Neural cell (in vitro differentiated cells): ENCODE data around the gene SH3BGRL2. TPM values are rescaled to one million over a fixed set of nuclear protein-coding genes. Genes with fewer than 3 reads are reported as not detected.

Experiments used
- H2AFZ ChIP-seq: fragments of 200-600, 300-800 bp; sonication (generic), shearing (Covaris generic); 2 replicates; pipeline ENCODE4 v1.6.0; 2014; ENCODE audit warnings: low read depth, mild to moderate bottlenecking, antibody characterized with exemption, low read length, moderate library complexity
- H3F3A ChIP-seq: fragments of 200-600 bp; shearing (Covaris generic); 2 replicates; pipeline ENCODE4 v1.6.1; 2016; ENCODE audit warnings: mild to moderate bottlenecking, moderate library complexity, mixed read lengths, antibody characterized with exemption, low read length; ENCODE audit not compliant: insufficient read depth, poor library complexity, severe bottlenecking
- H3K27ac ChIP-seq: fragments of 200-600, 300-800 bp; sonication (generic), shearing (Covaris generic); 2 replicates; pipeline ENCODE4 v1.5.1; 2014; ENCODE audit warnings: mild to moderate bottlenecking, low read length, moderate library complexity
- H3K27me3 ChIP-seq: fragments of 300-800, 200-600 bp; sonication (generic), shearing (Covaris generic); 2 replicates; pipeline ENCODE4 v1.6.0; 2014; ENCODE audit warnings: mild to moderate bottlenecking, low read depth, low read length, moderate library complexity; ENCODE audit not compliant: insufficient read depth
- H3K36me3 ChIP-seq: fragments of 300-800, 200-600 bp; sonication (generic), shearing (Covaris generic); 2 replicates; pipeline ENCODE4 v1.5.1; 2014; ENCODE audit warnings: mild to moderate bottlenecking, antibody characterized with exemption, low read length, moderate library complexity; ENCODE audit not compliant: insufficient read depth
- H3K4me2 ChIP-seq: fragments of 300-800, 200-600 bp; sonication (generic), shearing (Covaris generic); 2 replicates; pipeline ENCODE4 v1.6.0; 2014; ENCODE audit warnings: mild to moderate bottlenecking, low read length
- H3K4me3 ChIP-seq: fragments of 300-800, 200-600 bp; sonication (generic), shearing (Covaris generic); 2 replicates; pipeline ENCODE4 v1.5.1; 2014; ENCODE audit warnings: mild to moderate bottlenecking, low read length, moderate library complexity
- H3K79me2 ChIP-seq: fragments of 200-600 bp; shearing (Covaris generic); replicated peaks from 2 replicates; pipeline ENCODE4 v1.6.0; 2014; ENCODE audit warnings: mild to moderate bottlenecking, low read length, moderate library complexity; ENCODE audit not compliant: insufficient read depth
- H3K9ac ChIP-seq: fragments of 300-800, 200-600 bp; sonication (generic), shearing (Covaris generic); 2 replicates; pipeline ENCODE4 v1.6.1; 2016; ENCODE audit warnings: mild to moderate bottlenecking, low read length, mixed read lengths
- H3K9me2 ChIP-seq: fragments of 200-600 bp; shearing (Covaris generic); 2 replicates; pipeline ENCODE4 v1.6.1; 2016; ENCODE audit warnings: mild to moderate bottlenecking, low read length, mixed read lengths; ENCODE audit not compliant: insufficient read depth
- H3K9me3 ChIP-seq: fragments of 200-600, 300-800 bp; sonication (generic), shearing (Covaris generic); 2 replicates; pipeline ENCODE4 v1.6.1; 2016; ENCODE audit warnings: mild to moderate bottlenecking, mixed run types, low read length, moderate library complexity, mixed read lengths
- H4K20me1 ChIP-seq: fragments of 200-600 bp; shearing (Covaris generic); 2 replicates; pipeline ENCODE4 v1.6.1; 2016; ENCODE audit warnings: mild to moderate bottlenecking, mixed run types; ENCODE audit not compliant: insufficient read depth
- CTCF ChIP-seq: fragments of 450-650 bp; IDR thresholded peaks from 2 replicates; pipeline ENCODE4 v1.5.1; 2014; ENCODE audit warnings: antibody characterized with exemption, mild to moderate bottlenecking, moderate library complexity; ENCODE audit not compliant: poor library complexity, severe bottlenecking
- EP300 ChIP-seq: fragments of 450-650 bp; conservative IDR thresholded peaks from 2 replicates; pipeline ENCODE4 v1.6.1; 2014; ENCODE audit warnings: antibody characterized with exemption, mild to moderate bottlenecking, moderate library complexity; ENCODE audit not compliant: poor library complexity, severe bottlenecking
- EZH2 ChIP-seq: fragments of 200-600, 300-800 bp; shearing (Covaris generic), sonication (generic); IDR thresholded peaks from 2 replicates; pipeline ENCODE4 v1.6.1; 2014; ENCODE audit warnings: antibody characterized with exemption, low read length, borderline replicate concordance, mild to moderate bottlenecking; ENCODE audit not compliant: insufficient read depth, poor library complexity, severe bottlenecking
- MXI1 ChIP-seq: fragments of 450-650 bp; conservative IDR thresholded peaks from 2 replicates; pipeline ENCODE4 v1.6.1; 2014; ENCODE audit warnings: antibody characterized with exemption, mild to moderate bottlenecking; ENCODE audit not compliant: poor library complexity, severe bottlenecking
- POLR2AphosphoS5 ChIP-seq: IDR thresholded peaks from 2 replicates; pipeline ENCODE4 v1.6.1; 2012
- RAD21 ChIP-seq: fragments of 450-650 bp; conservative IDR thresholded peaks from 2 replicates; pipeline ENCODE4 v1.6.1; 2014; ENCODE audit warnings: antibody characterized with exemption, mild to moderate bottlenecking, moderate library complexity
- REST ChIP-seq: IDR thresholded peaks from 2 replicates; pipeline ENCODE4 v1.6.1; 2012; ENCODE audit warnings: borderline replicate concordance
- SMC3 ChIP-seq: fragments of 450-650 bp; conservative IDR thresholded peaks from 2 replicates; pipeline ENCODE4 v1.6.1; 2014; ENCODE audit warnings: antibody characterized with exemption, mild to moderate bottlenecking, moderate library complexity; ENCODE audit not compliant: poor library complexity
- TAF1 ChIP-seq: IDR thresholded peaks from 2 replicates; pipeline ENCODE4 v1.6.1; 2012; ENCODE audit warnings: low read depth
- polyA plus RNA-seq: library from polyadenylated mRNA; depleted of rRNA; stranded (reverse); fragments of >200 nt; gene quantifications from 2 replicates; pipeline ENCODE4 v1.2.3, GENCODE V29; 2014

SH3BGRL2 gene
- polyA plus RNA-seq, 1 donor from 2014 or later = 25.3 TPM

GRCh38 chr6:79719248-79719960, 88.3 kb downstream of the SH3BGRL2 start:
- no peak for TF ChIP-seq RAD21
- no peak for TF ChIP-seq SMC3
- TF ChIP-seq REST = no peak
- Histone ChIP-seq H3K27ac (no peak overlapping the region), H3K4me2 (no peak overlapping the region)

GRCh38 chr6:79724816-79725215, 93.7 kb downstream of the SH3BGRL2 start:
- H2AFZ ChIP-seq = no peak overlapping the region
- no peak overlapping the region for H3K9ac ChIP-seq
- H3K4me2 ChIP-seq = no peak overlapping the region
- H3K79me2 ChIP-seq = no peaks in the 10 kb centered on the region
- H3K27ac ChIP-seq = no peak overlapping the region
- no peaks in the 10 kb centered on the region for H4K20me1 ChIP-seq
- no peaks in the 10 kb centered on the region for H3K9me2 ChIP-seq
- H3K9me3 ChIP-seq = no peaks in the 10 kb centered on the region
- H3K36me3 ChIP-seq = no peaks in the 10 kb centered on the region
- H3K4me3 ChIP-seq = no peak overlapping the region
- no peaks in the 10 kb centered on the region for H3F3A ChIP-seq
- no peaks in the 10 kb centered on the region for H3K27me3 ChIP-seq
- TF ChIP-seq POLR2AphosphoS5 (no peak), EZH2 (no peak), REST (no peak), CTCF (no peak), RAD21 (no peak), EP300 (no peak), SMC3 (no peak), TAF1 (no peak), MXI1 (no peak)

More at GRCh38 chr6:79719248-79719960, 88.3 kb downstream of the SH3BGRL2 start:
- Histone ChIP-seq H2AFZ (no peak overlapping the region), H3K9me3 (no peaks in the 10 kb centered on the region), H3K36me3 (no peaks in the 10 kb centered on the region), H3K9me2 (no peaks in the 10 kb centered on the region), H3K79me2 (no peaks in the 10 kb centered on the region), H3K4me3 (no peak overlapping the region), H4K20me1 (no peaks in the 10 kb centered on the region), H3F3A (no peaks in the 10 kb centered on the region), H3K27me3 (no peaks in the 10 kb centered on the region), H3K9ac (no peak overlapping the region)
